Calu3 (cell line): ENCODE data around the gene ALDH16A1. TPM values are rescaled to one million over a fixed set of nuclear protein-coding genes. Genes with fewer than 3 reads are reported as not detected.

Experiments used
- BruUV-seq: library from RNA; stranded (reverse); fragments of 400-500 nt; replicated peaks from 2 replicates; lab custom pipeline; 2021; lab: Mats Ljungman, UMichigan
- CTCF ChIA-PET: fragments of 300-600 bp; sonication (Branson Sonifier 250); formaldehyde crosslinking; loops from one replicate; lab custom pipeline; 2022; ENCODE audit warnings: antibody characterized with exemption; lab: Charles Lee
- DNase-seq: peaks from one replicate; pipeline ENCODE4 v3.0.0; 2022
- H3K27ac Mint-ChIP-seq: one replicate; pipeline ENCODE4 v1.8.0; 2022; ENCODE audit warnings: mixed read lengths; ENCODE audit not compliant: unreplicated experiment
- H3K27me3 Mint-ChIP-seq: one replicate; pipeline ENCODE4 v1.8.0; 2022; ENCODE audit warnings: mixed read lengths; ENCODE audit not compliant: unreplicated experiment
- H3K36me3 Mint-ChIP-seq: one replicate; pipeline ENCODE4 v1.8.0; 2022; ENCODE audit warnings: mild to moderate bottlenecking, moderate library complexity, mixed read lengths; ENCODE audit not compliant: insufficient read depth, unreplicated experiment
- H3K4me1 Mint-ChIP-seq: one replicate; pipeline ENCODE4 v1.8.0; 2022; ENCODE audit warnings: mild to moderate bottlenecking, low read depth, mixed read lengths; ENCODE audit not compliant: unreplicated experiment
- H3K4me3 Mint-ChIP-seq: one replicate; pipeline ENCODE4 v1.8.0; 2022; ENCODE audit warnings: mild to moderate bottlenecking, low read depth, moderate library complexity, mixed read lengths; ENCODE audit not compliant: unreplicated experiment
- H3K9me3 Mint-ChIP-seq: one replicate; pipeline ENCODE4 v1.8.0; 2022; ENCODE audit warnings: low read depth, mixed read lengths; ENCODE audit not compliant: unreplicated experiment
- CTCF ChIP-seq: fragments of 200-600 bp; IDR thresholded peaks from one replicate; pipeline ENCODE4 v1.8.0; 2022; ENCODE audit warnings: antibody characterized with exemption; ENCODE audit not compliant: unreplicated experiment
- intact Hi-C: fragments of 100-400 bp; cut with micrococcal nuclease; formaldehyde crosslinking; loops from one replicate; pipeline ENCODE4 v1.10.0; 2022; ENCODE audit not compliant: unreplicated experiment
- microRNA-seq: library from miRNA; unstranded; fragments of <30 nt; microRNA quantifications from one replicate; pipeline ENCODE4 v1.2.0, GENCODE V29; 2022
- total RNA-seq: library from RNA; stranded (reverse); gene quantifications from 2 replicates; pipeline ENCODE4 v1.2.3, GENCODE V29; 2022

ALDH16A1 gene
- total RNA-seq, 1 experiment from 2014 or later, result 36.1 TPM

GRCh38 chr19:49514151-49514550 is 61.1 kb downstream of the ALDH16A1 start:
- Mint-ChIP-seq H3K9me3 (no peaks in the 10 kb centered on the region), H3K27me3 (no peaks in the 10 kb centered on the region), H3K4me1 (peaks cover 27% of the 10 kb centered on the region), H3K27ac (no peak overlapping the region), H3K4me3 (peak overlapping the region; percentile 77), H3K36me3 (peaks cover 30% of the 10 kb centered on the region)
- no peak for DNase-seq
- intact Hi-C loops, result no loop called here
- CTCF ChIA-PET, result interaction anchor here (0.7 to 1.9 kb wide), 2 partner anchors 32 to 33 kb away, joined by 5 to 8 read pairs; no protein-coding TSS in a partner anchor
- BruUV-seq, result no TSS peak
- no peak for TF ChIP-seq CTCF

- no peak for TF ChIP-seq CTCF
- Mint-ChIP-seq H3K27me3 (no peaks in the 10 kb centered on the region), H3K4me3 (no peak overlapping the region), H3K27ac (no peak overlapping the region), H3K36me3 (peaks cover 30% of the 10 kb centered on the region), H3K4me1 (peaks cover 27% of the 10 kb centered on the region), H3K9me3 (no peaks in the 10 kb centered on the region)
- BruUV-seq, result no TSS peak
- intact Hi-C loops, result no loop called here
- DNase-seq, result no peak
- CTCF ChIA-PET, result interaction anchor here (0.5 to 0.7 kb wide), 2 partner anchors 54 to 74 kb away, joined by 3 to 4 read pairs; no protein-coding TSS in a partner anchor
Observed at GRCh38 chr19:49515767-49516166, 62.7 kb downstream of the ALDH16A1 start.

- DNase-seq, result no peak
- Mint-ChIP-seq H3K27ac (no peak overlapping the region), H3K9me3 (no peaks in the 10 kb centered on the region), H3K4me3 (no peak overlapping the region), H3K36me3 (peaks cover 13% of the 10 kb centered on the region), H3K4me1 (peaks cover 9% of the 10 kb centered on the region), H3K27me3 (no peaks in the 10 kb centered on the region)
- TF ChIP-seq CTCF, result no peak
- CTCF ChIA-PET, result no interaction called here
- no TSS peak for BruUV-seq
- intact Hi-C loops, result no loop called here
Observed at GRCh38 chr19:49518033-49518432, 65.0 kb downstream of the ALDH16A1 start.

Small RNA genes within 50 kb of the gene (microRNA-seq; reads per million reads assigned to microRNA genes)
- gene MIR150, result 2.8 reads per million

Other genes starting within 250 kb of the ALDH16A1 start
- not detected in 2 replicates for gene SLC6A16, start 128.0 kb upstream of the ALDH16A1 start, total RNA-seq
- gene CD37, start 117.8 kb upstream of the ALDH16A1 start, total RNA-seq, result not detected in 2 replicates
- gene TEAD2, start 90.8 kb upstream of the ALDH16A1 start, total RNA-seq, result 2.4 TPM in 2 replicates
- gene DKKL1, start 89.3 kb upstream of the ALDH16A1 start, total RNA-seq, result not detected in 2 replicates
- not detected in 2 replicates for gene KASH5, start 65.0 kb upstream of the ALDH16A1 start, total RNA-seq
- gene PTH2, start 29.8 kb upstream of the ALDH16A1 start, total RNA-seq, result not detected in 2 replicates
- gene GFY, start 27.8 kb upstream of the ALDH16A1 start, total RNA-seq, result not detected in 2 replicates
- gene SLC17A7, start 11.7 kb upstream of the ALDH16A1 start, total RNA-seq, result not detected in 2 replicates
- 127 and 141 TPM in 2 replicates for gene PIH1D1, start 1.4 kb upstream of the ALDH16A1 start, total RNA-seq
- gene FLT3LG, start 21.0 kb downstream of the ALDH16A1 start, total RNA-seq, result 4.8 and 7.1 TPM in 2 replicates
- 1,844 and 1,993 TPM in 2 replicates for gene RPL13A, start 34.4 kb downstream of the ALDH16A1 start, total RNA-seq
- gene RPS11, start 43.2 kb downstream of the ALDH16A1 start, total RNA-seq, result 1,643 and 1,795 TPM in 2 replicates
- gene FCGRT, start 59.4 kb downstream of the ALDH16A1 start, total RNA-seq, result 80.8 and 95.4 TPM in 2 replicates
- 5.0 and 7.6 TPM in 2 replicates for gene RCN3, start 74.8 kb downstream of the ALDH16A1 start, total RNA-seq
- gene NOSIP, start 127.3 kb downstream of the ALDH16A1 start, total RNA-seq, result 76.9 and 81.2 TPM in 2 replicates
- gene PRRG2, start 128.1 kb downstream of the ALDH16A1 start, total RNA-seq, result 19.0 and 22.1 TPM in 2 replicates
- 51.4 and 53.0 TPM in 2 replicates for gene PRR12, start 138.0 kb downstream of the ALDH16A1 start, total RNA-seq
- 70.4 and 82.2 TPM in 2 replicates for gene RRAS, start 186.9 kb downstream of the ALDH16A1 start, total RNA-seq
- gene SCAF1, start 189.0 kb downstream of the ALDH16A1 start, total RNA-seq, result 129 and 137 TPM in 2 replicates
- 189 and 191 TPM in 2 replicates for gene IRF3, start 212.6 kb downstream of the ALDH16A1 start, total RNA-seq
- gene BCL2L12, start 212.7 kb downstream of the ALDH16A1 start, total RNA-seq, result 66.5 and 70.8 TPM in 2 replicates
- gene PRMT1, start 224.0 kb downstream of the ALDH16A1 start, total RNA-seq, result 350 and 369 TPM in 2 replicates
- gene ADM5, start 236.4 kb downstream of the ALDH16A1 start, total RNA-seq, result 17.0 and 18.5 TPM in 2 replicates
- gene CPT1C, start 237.9 kb downstream of the ALDH16A1 start, total RNA-seq, result 0.57 and 1.4 TPM in 2 replicates